Mesothelial cell of epicardium (in vitro differentiated cells): ENCODE data around the gene DOCK4. TPM values are rescaled to one million over a fixed set of nuclear protein-coding genes. Genes with fewer than 3 reads are reported as not detected.
"Not testable (repeated sequence)": the region's sequence is repeated elsewhere in the genome, so short reads cannot be mapped to it uniquely, and the experiment has no call there.

Source experiments
- DNase-seq, 2 experiments: peaks; one replicate each; pipeline ENCODE4 v3.0.0; 2021; ENCODE audit warnings: low spot score in 2 of 2; ENCODE audit not compliant: unreplicated experiment in 2 of 2
- H3K27ac Mint-ChIP-seq: 2 replicates; pipeline ENCODE4 v1.8.0; 2021; ENCODE audit warnings: mixed read lengths
- H3K27me3 Mint-ChIP-seq: 2 replicates; pipeline ENCODE4 v1.8.0; 2021; ENCODE audit warnings: low read depth, mixed read lengths
- H3K36me3 Mint-ChIP-seq: 2 replicates; pipeline ENCODE4 v1.8.0; 2021; ENCODE audit warnings: mixed read lengths
- H3K4me1 Mint-ChIP-seq: 2 replicates; pipeline ENCODE4 v1.8.0; 2021; ENCODE audit warnings: mixed read lengths
- H3K4me3 Mint-ChIP-seq: 2 replicates; pipeline ENCODE4 v1.8.0; 2021; ENCODE audit warnings: mild to moderate bottlenecking, moderate library complexity, mixed read lengths
- H3K9me3 Mint-ChIP-seq: 2 replicates; pipeline ENCODE4 v1.8.0; 2021; ENCODE audit warnings: mixed read lengths
- total RNA-seq: library from RNA; stranded (reverse); gene quantifications from 3 replicates; pipeline ENCODE4 v1.2.1, GENCODE V29; 2021
- TF ChIP-seq, protein P1 (sequence below): fragments of 200-600 bp; sonication (generic); IDR thresholded peaks from one replicate; pipeline ENCODE4 v1.5.0; 2021; ENCODE audit warnings: antibody characterized with exemption; ENCODE audit not compliant: unreplicated experiment

Gene DOCK4
- total RNA-seq, 1 donor from 2014 or later, result 27.7 TPM

DNA sequence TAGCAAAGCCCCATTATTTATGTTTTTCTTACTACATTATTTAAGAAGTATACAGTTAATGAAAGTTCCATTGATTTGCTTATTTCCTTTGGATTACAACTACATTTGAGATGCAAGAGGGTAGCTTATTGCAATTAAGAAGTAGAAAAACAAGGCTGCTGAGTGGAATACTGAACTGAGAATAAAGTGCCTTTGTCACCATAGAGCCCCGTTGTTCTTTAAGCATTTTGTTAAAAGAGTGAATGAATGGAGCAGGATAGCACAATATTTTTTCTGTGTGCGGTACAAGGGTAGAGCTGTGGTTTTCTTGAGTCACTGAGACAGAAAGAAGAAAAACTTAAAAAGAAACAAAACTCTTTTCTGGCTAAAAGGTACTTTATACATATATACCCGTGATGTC is 45.9 kb upstream of the DOCK4 start:
- peaks cover 12% of the 10 kb centered on the region for H3K4me1 Mint-ChIP-seq
- H3K9me3 Mint-ChIP-seq, result peaks cover 11% of the 10 kb centered on the region
- no peak overlapping the region for H3K27ac Mint-ChIP-seq
- peaks cover 16% of the 10 kb centered on the region for H3K27me3 Mint-ChIP-seq
- TF ChIP-seq, protein P1, sequence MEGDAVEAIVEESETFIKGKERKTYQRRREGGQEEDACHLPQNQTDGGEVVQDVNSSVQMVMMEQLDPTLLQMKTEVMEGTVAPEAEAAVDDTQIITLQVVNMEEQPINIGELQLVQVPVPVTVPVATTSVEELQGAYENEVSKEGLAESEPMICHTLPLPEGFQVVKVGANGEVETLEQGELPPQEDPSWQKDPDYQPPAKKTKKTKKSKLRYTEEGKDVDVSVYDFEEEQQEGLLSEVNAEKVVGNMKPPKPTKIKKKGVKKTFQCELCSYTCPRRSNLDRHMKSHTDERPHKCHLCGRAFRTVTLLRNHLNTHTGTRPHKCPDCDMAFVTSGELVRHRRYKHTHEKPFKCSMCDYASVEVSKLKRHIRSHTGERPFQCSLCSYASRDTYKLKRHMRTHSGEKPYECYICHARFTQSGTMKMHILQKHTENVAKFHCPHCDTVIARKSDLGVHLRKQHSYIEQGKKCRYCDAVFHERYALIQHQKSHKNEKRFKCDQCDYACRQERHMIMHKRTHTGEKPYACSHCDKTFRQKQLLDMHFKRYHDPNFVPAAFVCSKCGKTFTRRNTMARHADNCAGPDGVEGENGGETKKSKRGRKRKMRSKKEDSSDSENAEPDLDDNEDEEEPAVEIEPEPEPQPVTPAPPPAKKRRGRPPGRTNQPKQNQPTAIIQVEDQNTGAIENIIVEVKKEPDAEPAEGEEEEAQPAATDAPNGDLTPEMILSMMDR, result no peak
- H3K4me3 Mint-ChIP-seq, result no peak overlapping the region
- DNase-seq, result no peak
- H3K36me3 Mint-ChIP-seq, result peaks cover 5% of the 10 kb centered on the region

DNA sequence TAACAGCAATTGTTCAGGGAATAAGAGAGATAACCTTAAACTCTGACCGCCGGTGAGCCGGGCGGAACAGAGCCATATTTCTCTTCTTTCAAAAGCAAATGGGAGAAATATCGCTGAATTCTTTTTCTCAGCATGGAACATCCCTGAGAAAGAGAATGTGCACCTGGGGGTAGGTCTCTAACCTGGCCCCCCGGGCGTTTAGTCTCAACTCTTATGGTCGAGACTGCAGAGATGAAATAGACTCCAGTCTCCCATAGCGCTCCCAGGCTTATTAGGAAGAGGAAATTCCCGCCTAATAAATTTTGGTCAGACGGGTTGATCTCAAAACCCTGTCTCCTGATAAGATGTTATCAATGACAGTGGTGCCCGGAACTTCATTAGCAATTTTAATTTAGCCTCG is 43.8 kb upstream of the DOCK4 start:
- not testable (repeated sequence) for H3K27ac Mint-ChIP-seq, H3K4me3 Mint-ChIP-seq, H3K4me1 Mint-ChIP-seq, DNase-seq, H3K36me3 Mint-ChIP-seq
- Mint-ChIP-seq H3K9me3 (peaks cover 16% of the 10 kb centered on the region), H3K27me3 (peaks cover 16% of the 10 kb centered on the region)

DNA sequence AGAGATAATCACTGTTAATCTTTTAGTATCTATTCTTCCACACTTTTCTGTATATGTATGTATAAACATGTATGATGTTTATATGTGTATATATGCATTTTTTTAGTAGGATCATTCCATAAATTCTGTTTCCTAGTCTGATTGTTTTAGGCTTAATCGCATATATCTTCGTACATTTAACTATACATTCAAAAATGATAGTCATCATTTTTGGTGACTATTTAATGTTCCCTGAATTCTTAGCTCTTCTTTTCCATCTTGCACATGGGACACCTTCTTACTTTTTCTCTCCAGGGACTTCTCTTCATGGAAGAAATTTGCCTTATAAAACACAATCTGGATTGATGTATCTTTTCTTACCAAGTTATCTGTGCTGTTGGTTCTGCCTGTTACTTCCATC is 42.4 kb upstream of the DOCK4 start:
- TF ChIP-seq, protein P1, result no peak
- Mint-ChIP-seq H3K36me3 (peaks cover 5% of the 10 kb centered on the region), H3K9me3 (peaks cover 17% of the 10 kb centered on the region), H3K4me3 (no peak overlapping the region), H3K4me1 (peaks cover 5% of the 10 kb centered on the region), H3K27ac (no peak overlapping the region), H3K27me3 (peaks cover 16% of the 10 kb centered on the region)
- no peak for DNase-seq

DNA sequence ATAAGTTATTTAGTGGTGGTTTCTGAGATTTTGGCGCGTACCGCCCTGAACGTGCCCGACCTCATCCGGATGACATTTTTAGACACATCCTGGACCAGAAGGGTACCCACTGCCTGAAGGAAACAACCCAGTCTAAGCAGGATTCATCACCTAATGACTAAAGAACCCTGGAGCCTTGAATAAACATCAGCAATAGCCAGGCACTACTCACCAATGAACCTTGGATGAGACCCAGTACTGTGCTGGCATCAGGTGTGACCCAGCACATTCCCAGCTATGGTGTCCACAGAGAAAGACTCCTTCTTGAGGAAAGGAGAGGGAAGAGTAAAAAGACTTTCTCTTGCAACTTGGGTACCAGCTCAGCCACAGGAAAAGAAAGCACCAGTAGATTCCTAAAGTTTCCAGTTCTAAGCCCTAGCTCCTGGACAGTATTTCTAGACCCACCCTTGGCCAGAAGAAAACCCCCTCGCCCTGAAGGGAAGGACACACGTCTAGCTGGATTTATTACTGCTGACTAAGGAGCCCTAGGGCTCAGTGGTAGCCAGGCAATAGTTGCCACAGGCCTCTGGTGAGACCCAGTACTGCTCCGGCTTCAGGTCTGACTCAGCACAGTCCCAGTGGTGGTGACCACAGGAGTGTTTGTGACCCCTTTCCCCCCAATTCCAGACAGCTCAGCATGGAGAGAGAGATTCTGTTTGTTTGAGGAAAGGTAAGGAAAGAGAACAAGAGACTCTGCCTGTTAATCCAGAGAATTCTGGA is 32.8 kb upstream of the DOCK4 start:
- DNase-seq, result no peak
- peaks cover 37% of the 10 kb centered on the region for H3K9me3 Mint-ChIP-seq
- no peak overlapping the region for H3K4me3 Mint-ChIP-seq
- H3K4me1 Mint-ChIP-seq, result no peaks in the 10 kb centered on the region
- H3K27me3 Mint-ChIP-seq, result no peaks in the 10 kb centered on the region
- H3K36me3 Mint-ChIP-seq, result peaks cover 17% of the 10 kb centered on the region
- TF ChIP-seq, protein P1, result no peak
- no peak overlapping the region for H3K27ac Mint-ChIP-seq

DNA sequence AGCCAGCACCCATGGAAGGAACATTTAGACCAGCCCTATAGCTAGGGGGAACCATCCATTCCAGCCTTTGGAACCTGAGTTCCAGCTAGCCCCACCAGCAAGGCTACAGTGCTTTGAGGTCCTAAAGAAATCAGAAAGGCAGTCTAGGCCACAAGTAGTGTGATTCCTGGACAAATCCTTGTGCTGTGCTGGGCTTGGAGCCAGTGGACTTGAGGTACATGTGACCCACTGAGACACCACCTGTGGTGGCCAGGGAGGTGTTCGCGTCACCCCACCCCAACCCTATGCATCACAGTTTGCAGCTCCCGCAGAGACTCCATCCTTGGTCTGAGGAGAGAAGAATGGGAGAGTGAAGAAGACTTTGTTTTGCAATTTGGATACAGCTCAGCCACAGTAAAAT is 32.1 kb upstream of the DOCK4 start:
- H3K9me3 Mint-ChIP-seq, result peaks cover 36% of the 10 kb centered on the region
- TF ChIP-seq, protein P1, result no peak

DNA sequence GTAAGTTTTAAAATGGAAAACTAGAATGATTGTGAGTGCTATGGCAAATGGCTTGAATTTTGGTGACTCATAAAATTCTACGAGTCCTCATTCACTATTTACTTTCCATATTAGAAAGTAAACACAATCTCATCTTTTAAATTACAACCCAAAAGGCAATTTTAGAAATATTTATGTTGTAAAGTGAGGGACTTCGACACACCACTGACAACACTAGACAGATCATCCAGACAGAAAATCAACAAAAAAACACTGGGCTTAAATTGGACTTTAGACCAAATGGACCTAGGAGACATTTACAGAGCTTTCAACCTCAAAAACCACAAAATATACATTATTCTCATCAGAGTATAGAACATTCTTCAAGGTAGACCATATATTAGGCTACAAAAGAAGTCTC is 30.4 kb upstream of the DOCK4 start:
- Mint-ChIP-seq H3K9me3 (peaks cover 28% of the 10 kb centered on the region), H3K27me3 (no peaks in the 10 kb centered on the region), H3K4me1 (peaks cover under 1% of the 10 kb centered on the region), H3K36me3 (peaks cover 16% of the 10 kb centered on the region), H3K4me3 (no peak overlapping the region), H3K27ac (no peak overlapping the region)
- TF ChIP-seq, protein P1, result no peak
- no peak for DNase-seq

More for the DNA sequence above, 32.1 kb upstream of the DOCK4 start:
- H3K27me3 Mint-ChIP-seq, result no peaks in the 10 kb centered on the region
- H3K36me3 Mint-ChIP-seq, result peaks cover 17% of the 10 kb centered on the region
- no peak overlapping the region for H3K4me3 Mint-ChIP-seq
- no peak for DNase-seq
- no peak overlapping the region for H3K27ac Mint-ChIP-seq
- H3K4me1 Mint-ChIP-seq, result no peaks in the 10 kb centered on the region
